GM18508 (cell line): ENCODE data around the gene FAM72C.
"Not testable (repeated sequence)": the region's sequence is repeated elsewhere in the genome, so short reads cannot be mapped to it uniquely, and the experiment has no call there.

Source experiments
- ATAC-seq: cut with Tn5 transposase; IDR thresholded peaks from one replicate; pipeline ENCODE4 v1.9.1; 2021; ENCODE audit warnings: moderate number of reproducible peaks; ENCODE audit not compliant: insufficient read depth, unreplicated experiment

The FAM72C gene

GRCh38 chr1:143919127-143919526 is 52.7 kb downstream of the FAM72C start:
- not testable (repeated sequence) for ATAC-seq

- not testable (repeated sequence) for ATAC-seq
Measured at GRCh38 chr1:143918552-143918951, 53.2 kb downstream of the FAM72C start.

- not testable (repeated sequence) for ATAC-seq
Measured at GRCh38 chr1:143913705-143914104, 58.1 kb downstream of the FAM72C start.
